GM11168 (cell line): Measurements from ENCODE around the gene LSM3.

Experiments
- in situ Hi-C: fragments of 300-500 bp; cut with MboI; formaldehyde crosslinking; loops from one replicate; pipeline ENCODE4 v1.12.0; 2022; ENCODE audit warnings: low sequenced_read_pairs; ENCODE audit not compliant: unreplicated experiment

Gene LSM3

GRCh38 chr3:14178247-14179113 is at the start of gene LSM3, which contains the start of gene XPC:
LSM3 (plus strand) TSS chr3:14178817; CDS start chr3:14178861, 44 bp downstream.
XPC (minus strand) TSS chr3:14178601; CDS start chr3:14178568, 33 bp downstream.
- in situ Hi-C loops = no loop called here

- in situ Hi-C loops = no loop called here
Measured at GRCh38 chr3:14129296-14129695, 49.3 kb upstream of the LSM3 start.

GRCh38 chr3:14130230-14130629 is 48.4 kb upstream of the LSM3 start:
- in situ Hi-C loops = no loop called here

- in situ Hi-C loops = no loop called here
Measured at GRCh38 chr3:14130707-14131106, 47.9 kb upstream of the LSM3 start.

- in situ Hi-C loops = no loop called here
Measured at GRCh38 chr3:14131134-14131533, 47.5 kb upstream of the LSM3 start.

- in situ Hi-C loops = no loop called here
Measured at GRCh38 chr3:14132120-14132519, 46.5 kb upstream of the LSM3 start.

- in situ Hi-C loops = no loop called here
Measured at GRCh38 chr3:14132689-14133088, 45.9 kb upstream of the LSM3 start.

- in situ Hi-C loops = no loop called here
Measured at GRCh38 chr3:14133188-14133800, 45.3 kb upstream of the LSM3 start.

GRCh38 chr3:14133876-14134275 is 44.7 kb upstream of the LSM3 start:
- in situ Hi-C loops = no loop called here

GRCh38 chr3:14134291-14134690 is 44.3 kb upstream of the LSM3 start:
- in situ Hi-C loops = no loop called here

GRCh38 chr3:14135581-14135980 is 43.0 kb upstream of the LSM3 start:
- in situ Hi-C loops = no loop called here

- in situ Hi-C loops = no loop called here
Measured at GRCh38 chr3:14137004-14137403, 41.6 kb upstream of the LSM3 start.

- in situ Hi-C loops = no loop called here
Measured at GRCh38 chr3:14137445-14137844, 41.2 kb upstream of the LSM3 start.

GRCh38 chr3:14138109-14138877 is 40.3 kb upstream of the LSM3 start:
- in situ Hi-C loops = no loop called here

- in situ Hi-C loops = no loop called here
Measured at GRCh38 chr3:14138878-14139655, 39.5 kb upstream of the LSM3 start.

- in situ Hi-C loops = no loop called here
Measured at GRCh38 chr3:14139771-14140170, 38.8 kb upstream of the LSM3 start.

- in situ Hi-C loops = no loop called here
Measured at GRCh38 chr3:14140668-14141067, 37.9 kb upstream of the LSM3 start.

GRCh38 chr3:14141144-14141543 is 37.5 kb upstream of the LSM3 start:
- in situ Hi-C loops = no loop called here

- in situ Hi-C loops = no loop called here
Measured at GRCh38 chr3:14141602-14142341, 36.8 kb upstream of the LSM3 start.
